Gastroesophageal sphincter (tissue), 3 donors: ENCODE measurements around the gene MAP4K4.

Source experiments
- CTCF ChIP-seq, 4 experiments: fragments of 200-600 bp in 2 of 4; fragments of 450-650 bp in 2 of 4; sonication (generic) in 1 of 4; IDR thresholded peaks; one replicate each; pipeline ENCODE4 v1.5.1; 2017 to 2019; ENCODE audit warnings: antibody characterized with exemption in 4 of 4, mild to moderate bottlenecking in 2 of 4, moderate library complexity in 2 of 4
- EP300 ChIP-seq: sonication (generic); formaldehyde crosslinking; IDR thresholded peaks from one replicate; pipeline ENCODE4 v1.6.1; 2017; ENCODE audit warnings: antibody characterized with exemption, mild to moderate bottlenecking
- POLR2A ChIP-seq, 2 donors: fragments of 450-650 bp; IDR thresholded peaks; one replicate each; pipeline ENCODE4 v1.6.1; 2017; ENCODE audit warnings: antibody characterized with exemption in 2 of 2, mild to moderate bottlenecking in 2 of 2, moderate library complexity in 1 of 2
- POLR2AphosphoS5 ChIP-seq: sonication (generic); formaldehyde crosslinking; IDR thresholded peaks from one replicate; pipeline ENCODE4 v1.6.1; 2017; ENCODE audit warnings: antibody characterized with exemption

GRCh38 chr2:101679037-101679726, 18.3 kb upstream of the MAP4K4 start:
- TF ChIP-seq CTCF (IDR thresholded peaks at IDR 0.05) (no peak), POLR2AphosphoS5 (no peak), POLR2A (IDR thresholded peaks at IDR 0.05) (no peak), EP300 (no peak)
